ENCODE measurements around the gene KLHL14.
"Not testable (repeated sequence)": the region's sequence is repeated elsewhere in the genome, so short reads cannot be mapped to it uniquely, and the experiment has no call there.

The KLHL14 gene

DNA sequence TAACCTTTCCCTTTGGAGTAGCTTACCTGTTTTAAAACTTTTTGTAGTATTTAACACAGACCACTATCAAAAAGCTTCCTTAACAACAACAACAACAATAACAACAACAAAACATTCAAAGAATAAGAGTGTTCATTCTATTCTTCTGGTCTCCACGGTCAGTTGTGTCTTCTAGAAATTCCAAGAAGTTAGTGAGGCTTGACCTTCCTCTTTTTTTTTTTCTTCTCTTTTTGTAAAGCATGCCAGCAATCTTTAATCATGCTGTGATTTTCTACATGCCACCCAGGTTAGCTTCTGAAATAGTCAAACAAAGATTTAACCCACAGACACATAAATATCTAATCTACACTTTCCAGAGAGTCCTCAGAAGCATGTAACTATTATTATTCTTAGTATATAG, 28.4 kb upstream of the KLHL14 start:
- H3K4me1 ChIP-seq (ENCODE audit: control insufficient read depth in 5 of 5, insufficient read depth in 5 of 5, low read length in 5 of 5): no peaks in the 10 kb centered on the region
- H3K9me3 ChIP-seq (ENCODE audit: control insufficient read depth in 5 of 5, low read length in 5 of 5): peaks cover 0 to 8% (median 3%) of the 10 kb centered on the region in 5 donors
- H3K9ac ChIP-seq (ENCODE audit: low read length in 5 of 5): no peak overlapping the region
- H3K4me3 ChIP-seq (ENCODE audit: low read depth in 1 of 5, low read length in 5 of 5): no peak overlapping the region
- no peak overlapping the region for H3K27ac ChIP-seq (ENCODE audit: low read depth, low read length)
- H3K27me3 ChIP-seq (ENCODE audit: control insufficient read depth in 5 of 5, insufficient read depth in 4 of 5, low read length in 5 of 5): no peaks in the 10 kb centered on the region
- H3K36me3 ChIP-seq (ENCODE audit: control insufficient read depth in 5 of 5, insufficient read depth in 5 of 5, low read length in 5 of 5): no peaks in the 10 kb centered on the region

DNA sequence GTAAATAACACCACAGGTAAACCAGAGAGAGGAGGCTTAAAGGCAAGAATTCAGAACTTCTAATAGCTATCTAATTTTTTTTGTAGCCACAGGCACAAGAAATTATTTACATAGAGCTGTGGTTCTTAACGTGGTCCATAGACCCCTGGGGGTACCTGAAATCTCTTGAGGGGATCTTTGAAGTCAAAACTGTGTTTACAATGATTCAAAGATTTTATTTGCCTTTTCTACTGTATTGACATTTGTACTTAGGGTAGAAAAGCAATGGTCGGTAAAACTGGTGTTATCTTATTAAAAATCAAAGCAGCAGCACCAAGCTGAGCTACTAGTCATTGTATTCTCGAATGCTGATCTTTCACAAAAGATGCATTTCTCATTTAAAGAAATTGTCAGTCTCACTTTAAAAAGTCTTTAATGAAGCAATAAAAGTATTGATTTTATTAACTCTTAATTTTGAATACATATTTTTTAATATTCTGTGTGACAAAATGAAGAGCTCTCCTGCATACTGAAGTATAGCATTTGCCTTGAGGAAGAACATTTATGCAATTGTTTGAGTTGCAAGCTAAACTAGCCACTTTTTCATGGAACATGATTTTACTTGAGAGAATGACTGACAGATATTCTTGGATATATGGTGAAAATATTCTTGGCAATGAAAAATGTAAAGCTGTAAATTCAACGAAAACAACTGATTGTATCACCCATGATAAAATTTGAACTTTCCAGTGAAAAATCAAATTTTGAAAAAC, 25.6 kb upstream of the KLHL14 start:
- peaks cover 0 to 8% (median 3%) of the 10 kb centered on the region in 5 donors for H3K9me3 ChIP-seq (ENCODE audit: control insufficient read depth in 5 of 5, low read length in 5 of 5)
- no peak overlapping the region for H3K9ac ChIP-seq (ENCODE audit: low read length in 5 of 5)
- H3K4me3 ChIP-seq (ENCODE audit: low read depth in 1 of 5, low read length in 5 of 5): no peak overlapping the region
- H3K4me1 ChIP-seq (ENCODE audit: control insufficient read depth in 5 of 5, insufficient read depth in 5 of 5, low read length in 5 of 5): no peaks in the 10 kb centered on the region
- H3K27me3 ChIP-seq (ENCODE audit: control insufficient read depth in 5 of 5, insufficient read depth in 4 of 5, low read length in 5 of 5): no peaks in the 10 kb centered on the region
- H3K36me3 ChIP-seq (ENCODE audit: control insufficient read depth in 5 of 5, insufficient read depth in 5 of 5, low read length in 5 of 5): no peaks in the 10 kb centered on the region
- no peak overlapping the region for H3K27ac ChIP-seq (ENCODE audit: low read depth, low read length)

DNA sequence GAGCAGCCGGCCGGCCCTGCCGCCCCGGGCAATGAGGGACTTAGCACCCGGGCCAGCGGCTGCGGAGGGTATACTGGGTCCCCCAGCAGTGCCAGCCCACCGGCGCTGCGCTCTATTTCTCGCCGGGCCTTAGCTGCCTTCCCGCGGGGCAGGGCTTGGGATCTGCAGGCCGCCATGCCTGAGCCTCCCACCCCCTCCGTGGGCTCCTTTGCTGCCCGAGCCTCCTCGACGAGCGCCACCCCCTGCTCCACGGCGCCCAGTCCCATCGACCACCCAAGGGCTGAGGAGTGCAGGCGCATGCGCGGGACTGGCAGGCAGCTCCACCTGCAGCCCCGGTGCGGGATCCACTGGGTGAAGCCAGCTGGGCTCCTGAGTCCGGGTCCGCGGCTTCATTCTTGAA, 21.8 kb upstream of the KLHL14 start:
- H3K9ac ChIP-seq (ENCODE audit: low read length in 5 of 5); H3K4me3 ChIP-seq (ENCODE audit: low read depth in 1 of 5, low read length in 5 of 5); H3K9me3 ChIP-seq (ENCODE audit: control insufficient read depth in 5 of 5, low read length in 5 of 5); H3K27me3 ChIP-seq (ENCODE audit: control insufficient read depth in 5 of 5, insufficient read depth in 4 of 5, low read length in 5 of 5); H3K36me3 ChIP-seq (ENCODE audit: control insufficient read depth in 5 of 5, insufficient read depth in 5 of 5, low read length in 5 of 5); H3K4me1 ChIP-seq (ENCODE audit: control insufficient read depth in 5 of 5, insufficient read depth in 5 of 5, low read length in 5 of 5); H3K27ac ChIP-seq (ENCODE audit: low read depth, low read length): not testable (repeated sequence)

DNA sequence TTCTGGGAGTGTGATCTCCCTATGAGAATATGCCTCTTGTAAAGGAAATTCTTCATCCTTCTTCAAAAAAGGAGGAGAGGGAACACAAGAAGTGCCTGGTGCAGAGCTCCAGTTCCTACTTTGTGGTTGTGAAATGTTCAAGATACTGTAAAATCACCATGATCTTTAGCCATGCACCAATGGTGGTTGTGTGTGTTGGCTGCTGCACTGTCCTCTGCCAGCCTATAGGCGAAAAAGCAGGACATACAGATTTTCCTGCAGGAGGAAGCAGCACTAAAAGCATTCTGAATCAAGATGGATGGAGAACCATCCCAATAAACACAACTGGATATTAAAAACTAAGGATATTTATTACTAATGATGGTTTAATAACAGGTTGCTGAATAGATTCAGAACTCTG, 6.2 kb upstream of the KLHL14 start:
- Histone ChIP-seq H3K27me3 (ENCODE audit: control insufficient read depth in 5 of 5, insufficient read depth in 4 of 5, low read length in 5 of 5) (peaks cover 0 to 3% (median 0%) of the 10 kb centered on the region in 5 donors), H3K27ac (ENCODE audit: low read depth, low read length) (no peak overlapping the region), H3K4me1 (ENCODE audit: control insufficient read depth in 5 of 5, insufficient read depth in 5 of 5, low read length in 5 of 5) (no peaks in the 10 kb centered on the region), H3K9ac (ENCODE audit: low read length in 5 of 5) (no peak overlapping the region), H3K4me3 (ENCODE audit: low read depth in 1 of 5, low read length in 5 of 5) (no peak overlapping the region), H3K36me3 (ENCODE audit: control insufficient read depth in 5 of 5, insufficient read depth in 5 of 5, low read length in 5 of 5) (no peaks in the 10 kb centered on the region), H3K9me3 (ENCODE audit: control insufficient read depth in 5 of 5, low read length in 5 of 5) (no peaks in the 10 kb centered on the region)

DNA sequence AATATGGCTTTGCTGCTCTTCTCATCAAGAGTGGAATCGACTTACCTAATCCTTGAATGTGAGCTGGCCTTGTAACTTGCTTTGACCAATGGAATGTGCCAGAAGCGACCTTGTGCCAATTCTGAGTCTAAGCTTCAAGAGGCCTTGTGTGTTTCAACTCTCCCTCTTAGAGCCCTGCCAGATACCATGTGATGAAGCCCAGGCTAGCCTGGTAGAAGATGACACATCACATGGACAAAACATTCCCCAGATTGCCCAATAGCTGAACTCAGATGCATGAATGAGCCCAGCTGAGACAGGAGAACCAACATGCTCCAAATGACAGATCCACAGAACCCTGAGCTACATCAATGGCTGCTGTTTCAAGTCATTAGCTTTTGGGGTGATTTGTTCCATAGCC, 4.2 kb upstream of the KLHL14 start:
- H3K4me1 ChIP-seq (ENCODE audit: control insufficient read depth in 5 of 5, insufficient read depth in 5 of 5, low read length in 5 of 5): peaks cover 0 to 3% (median 0%) of the 10 kb centered on the region in 5 donors
- peaks cover 0 to 8% (median 3%) of the 10 kb centered on the region in 5 donors for H3K27me3 ChIP-seq (ENCODE audit: control insufficient read depth in 5 of 5, insufficient read depth in 4 of 5, low read length in 5 of 5)
- no peaks in the 10 kb centered on the region for H3K36me3 ChIP-seq (ENCODE audit: control insufficient read depth in 5 of 5, insufficient read depth in 5 of 5, low read length in 5 of 5)

DNA sequence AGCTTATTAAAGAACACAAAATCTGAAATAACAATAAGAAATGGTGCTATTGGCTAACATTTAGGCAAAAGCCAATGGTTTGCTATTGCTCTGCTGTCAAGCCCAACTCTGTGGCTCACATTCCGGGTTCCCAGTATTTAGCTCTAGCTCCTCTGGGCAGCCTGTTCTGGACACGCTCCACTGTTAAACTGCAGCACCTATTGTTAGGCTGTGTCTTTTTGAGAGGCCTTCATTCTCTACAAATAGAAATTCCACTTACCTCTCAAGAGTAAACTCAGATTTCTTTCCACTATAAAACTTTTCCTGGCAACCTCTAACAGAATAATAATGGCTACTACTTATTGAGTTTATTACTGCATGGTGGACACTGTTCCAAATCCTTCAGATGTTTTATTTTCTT, 3.7 kb upstream of the KLHL14 start:
- Histone ChIP-seq H3K27me3 (ENCODE audit: control insufficient read depth in 5 of 5, insufficient read depth in 4 of 5, low read length in 5 of 5) (peaks cover 0 to 10% (median 3%) of the 10 kb centered on the region in 5 donors), H3K4me3 (ENCODE audit: low read depth in 1 of 5, low read length in 5 of 5) (no peak overlapping the region), H3K9ac (ENCODE audit: low read length in 5 of 5) (no peak overlapping the region), H3K4me1 (ENCODE audit: control insufficient read depth in 5 of 5, insufficient read depth in 5 of 5, low read length in 5 of 5) (peaks cover 0 to 3% (median 0%) of the 10 kb centered on the region in 5 donors), H3K27ac (ENCODE audit: low read depth, low read length) (no peak overlapping the region), H3K9me3 (ENCODE audit: control insufficient read depth in 5 of 5, low read length in 5 of 5) (no peaks in the 10 kb centered on the region), H3K36me3 (ENCODE audit: control insufficient read depth in 5 of 5, insufficient read depth in 5 of 5, low read length in 5 of 5) (no peaks in the 10 kb centered on the region)

More for the DNA sequence above, 4.2 kb upstream of the KLHL14 start:
- no peak overlapping the region for H3K9ac ChIP-seq (ENCODE audit: low read length in 5 of 5)
- no peak overlapping the region for H3K4me3 ChIP-seq (ENCODE audit: low read depth in 1 of 5, low read length in 5 of 5)
- no peak overlapping the region for H3K27ac ChIP-seq (ENCODE audit: low read depth, low read length)
- no peaks in the 10 kb centered on the region for H3K9me3 ChIP-seq (ENCODE audit: control insufficient read depth in 5 of 5, low read length in 5 of 5)

DNA sequence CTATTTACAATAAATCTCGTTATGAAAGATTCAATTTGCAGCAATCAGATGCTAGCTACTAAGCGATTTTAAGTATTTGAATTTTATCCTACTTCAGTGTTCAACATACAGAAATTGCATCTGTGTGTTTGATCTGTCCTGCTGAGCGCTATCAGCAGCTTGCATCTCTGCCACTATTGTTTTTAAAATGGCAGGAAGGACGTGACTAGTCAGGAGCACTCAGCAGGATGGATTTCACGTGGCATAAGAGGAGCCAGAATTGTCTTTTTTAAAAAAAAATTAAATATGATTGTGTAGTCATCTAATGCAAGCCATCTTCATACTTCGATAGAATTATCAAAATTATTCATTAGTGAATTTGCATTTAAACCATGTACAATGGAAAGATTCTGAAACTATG, 2.8 kb upstream of the KLHL14 start:
- Histone ChIP-seq H3K9me3 (ENCODE audit: control insufficient read depth in 5 of 5, low read length in 5 of 5) (no peaks in the 10 kb centered on the region), H3K4me1 (ENCODE audit: control insufficient read depth in 5 of 5, insufficient read depth in 5 of 5, low read length in 5 of 5) (peaks cover 0 to 13% (median 9%) of the 10 kb centered on the region in 5 donors), H3K27me3 (ENCODE audit: control insufficient read depth in 5 of 5, insufficient read depth in 4 of 5, low read length in 5 of 5) (peaks cover 3 to 18% (median 9%) of the 10 kb centered on the region in 5 donors), H3K4me3 (ENCODE audit: low read depth in 1 of 5, low read length in 5 of 5) (no peak overlapping the region), H3K27ac (ENCODE audit: low read depth, low read length) (no peak overlapping the region), H3K36me3 (ENCODE audit: control insufficient read depth in 5 of 5, insufficient read depth in 5 of 5, low read length in 5 of 5) (no peaks in the 10 kb centered on the region), H3K9ac (ENCODE audit: low read length in 5 of 5) (no peak overlapping the region)

DNA sequence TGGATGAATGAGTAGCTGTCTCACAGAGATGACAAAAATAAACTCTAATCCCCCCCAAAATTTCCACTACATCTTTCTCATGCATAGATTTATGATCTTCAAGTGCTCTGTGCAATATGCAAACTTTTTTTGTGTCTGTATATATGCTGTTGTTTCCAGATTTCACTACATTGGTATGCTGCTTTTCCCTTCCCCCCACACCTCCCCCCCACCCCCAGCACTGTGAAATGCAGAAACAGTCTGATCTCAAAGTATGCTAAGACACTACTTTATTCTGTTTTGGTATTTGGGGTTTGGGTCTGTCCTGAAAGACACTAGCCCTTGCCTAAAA, 524 bp upstream of the KLHL14 start:
- H3K27me3 ChIP-seq (ENCODE audit: control insufficient read depth in 5 of 5, insufficient read depth in 4 of 5, low read length in 5 of 5): peaks cover 13 to 31% (median 22%) of the 10 kb centered on the region in 5 donors
- H3K36me3 ChIP-seq (ENCODE audit: control insufficient read depth in 5 of 5, insufficient read depth in 5 of 5, low read length in 5 of 5): no peaks in the 10 kb centered on the region
- no peak overlapping the region for H3K4me3 ChIP-seq (ENCODE audit: low read depth in 1 of 5, low read length in 5 of 5)
- H3K4me1 ChIP-seq (ENCODE audit: control insufficient read depth in 5 of 5, insufficient read depth in 5 of 5, low read length in 5 of 5): peaks cover 0 to 23% (median 20%) of the 10 kb centered on the region in 5 donors
- no peak overlapping the region for H3K9ac ChIP-seq (ENCODE audit: low read length in 5 of 5)
- H3K9me3 ChIP-seq (ENCODE audit: control insufficient read depth in 5 of 5, low read length in 5 of 5): no peaks in the 10 kb centered on the region
- no peak overlapping the region for H3K27ac ChIP-seq (ENCODE audit: low read depth, low read length)

DNA sequence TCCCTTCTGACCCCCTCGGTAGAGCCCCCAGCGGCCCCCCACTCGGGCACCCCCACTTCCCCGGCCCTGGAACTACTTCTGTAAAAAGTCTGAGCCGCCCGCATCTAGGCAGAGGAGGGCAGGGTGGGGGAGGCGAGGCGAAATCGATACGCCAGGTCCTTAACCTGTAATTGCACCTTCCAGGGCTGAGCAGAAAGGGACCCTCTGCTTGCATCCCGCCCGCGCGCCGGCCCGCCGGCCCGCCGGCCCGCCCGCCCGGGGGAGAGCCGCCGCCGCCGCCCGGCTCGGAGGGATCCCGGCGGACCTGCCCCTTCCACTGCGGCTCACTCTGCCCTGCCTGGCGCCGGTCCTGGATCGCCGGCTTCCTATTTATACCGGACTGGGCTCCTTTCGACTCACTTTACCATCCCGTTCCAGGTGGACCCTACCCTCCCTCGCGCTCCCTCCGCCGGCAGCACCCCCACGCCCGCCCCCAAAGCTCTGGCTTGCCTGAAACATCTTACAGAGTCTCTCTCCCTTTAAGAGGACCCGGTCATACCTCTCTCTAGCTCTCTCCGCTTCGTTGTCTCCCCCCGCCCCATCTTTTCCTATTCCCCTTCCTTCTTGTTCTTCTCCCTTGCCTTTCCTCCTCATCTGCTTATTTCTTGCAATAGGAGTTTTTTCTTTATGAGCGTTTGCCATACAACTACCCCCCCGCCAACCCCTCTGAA, 797 bp downstream of the KLHL14 start:
- Histone ChIP-seq H3K27ac (ENCODE audit: low read depth, low read length) (no peak overlapping the region), H3K4me3 (ENCODE audit: low read depth in 1 of 5, low read length in 5 of 5) (peak overlapping the region in 4 of 5 donors; percentile 36 to 63 (median 58)), H3K9me3 (ENCODE audit: control insufficient read depth in 5 of 5, low read length in 5 of 5) (no peaks in the 10 kb centered on the region), H3K4me1 (ENCODE audit: control insufficient read depth in 5 of 5, insufficient read depth in 5 of 5, low read length in 5 of 5) (peaks cover 0 to 23% (median 20%) of the 10 kb centered on the region in 5 donors), H3K27me3 (ENCODE audit: control insufficient read depth in 5 of 5, insufficient read depth in 4 of 5, low read length in 5 of 5) (peaks cover 13 to 34% (median 26%) of the 10 kb centered on the region in 5 donors), H3K9ac (ENCODE audit: low read length in 5 of 5) (no peak overlapping the region), H3K36me3 (ENCODE audit: control insufficient read depth in 5 of 5, insufficient read depth in 5 of 5, low read length in 5 of 5) (no peaks in the 10 kb centered on the region)

DNA sequence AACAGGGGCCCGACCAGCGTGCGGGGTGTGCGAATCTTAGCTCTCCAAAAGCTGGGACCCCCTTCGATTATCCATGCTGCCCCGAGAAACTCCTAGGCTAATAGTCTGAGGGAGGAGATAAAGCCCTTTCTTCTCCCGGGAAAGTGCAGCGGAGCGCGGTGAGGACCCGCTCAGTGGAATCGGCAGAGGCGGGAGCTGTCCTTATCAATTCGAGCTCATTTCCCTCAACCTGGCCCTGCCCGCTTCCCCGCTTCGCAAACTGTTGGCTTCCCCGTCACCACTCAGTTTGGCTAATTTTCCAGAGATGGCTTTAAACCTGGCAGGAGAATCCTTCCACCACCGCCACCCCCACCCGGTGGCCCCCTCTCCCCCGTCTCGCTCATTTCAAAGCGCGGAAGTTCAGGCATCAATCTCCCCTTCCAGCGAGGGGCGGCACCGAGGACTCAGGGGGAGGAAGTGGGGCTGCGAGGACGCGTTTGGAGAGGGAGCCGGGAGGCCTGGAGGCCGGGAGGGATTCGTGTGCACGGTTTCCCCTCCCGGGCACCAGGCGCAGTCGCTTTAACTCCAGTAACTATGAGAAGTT, 1.6 kb downstream of the KLHL14 start:
- Histone ChIP-seq H3K4me1 (ENCODE audit: control insufficient read depth in 5 of 5, insufficient read depth in 5 of 5, low read length in 5 of 5) (peaks cover 0 to 23% (median 20%) of the 10 kb centered on the region in 5 donors), H3K9ac (ENCODE audit: low read length in 5 of 5) (peak overlapping the region in 1 of 5 donors; percentile 48), H3K4me3 (ENCODE audit: low read depth in 1 of 5, low read length in 5 of 5) (peak overlapping the region; percentile 55 to 65 (median 63)), H3K36me3 (ENCODE audit: control insufficient read depth in 5 of 5, insufficient read depth in 5 of 5, low read length in 5 of 5) (no peaks in the 10 kb centered on the region), H3K9me3 (ENCODE audit: control insufficient read depth in 5 of 5, low read length in 5 of 5) (no peaks in the 10 kb centered on the region), H3K27ac (ENCODE audit: low read depth, low read length) (no peak overlapping the region), H3K27me3 (ENCODE audit: control insufficient read depth in 5 of 5, insufficient read depth in 4 of 5, low read length in 5 of 5) (peaks cover 13 to 34% (median 26%) of the 10 kb centered on the region in 5 donors)

All from subcutaneous abdominal adipose tissue (tissue), 5 donors.